ENCODE results near the gene CHL1.

CHL1 gene

GRCh38 chr3:330494-331115, 134.0 kb downstream of the CHL1 start:
- H3K4me1 ChIP-seq, result no peaks in the 10 kb centered on the region
- DNase-seq, result no peak
- no peaks in the 10 kb centered on the region for H3K27me3 ChIP-seq
- TF ChIP-seq CTCF (IDR thresholded peaks at IDR 0.05), result no peak
- H3K36me3 ChIP-seq, result no peaks in the 10 kb centered on the region
- no peak overlapping the region for H3K4me3 ChIP-seq
- H3K9me3 ChIP-seq, result no peaks in the 10 kb centered on the region
- intact Hi-C loops (cut with DNase I; ENCODE audit: low total_unique reads), result no loop called here
- H3K27ac ChIP-seq, result no peak overlapping the region

DNA sequence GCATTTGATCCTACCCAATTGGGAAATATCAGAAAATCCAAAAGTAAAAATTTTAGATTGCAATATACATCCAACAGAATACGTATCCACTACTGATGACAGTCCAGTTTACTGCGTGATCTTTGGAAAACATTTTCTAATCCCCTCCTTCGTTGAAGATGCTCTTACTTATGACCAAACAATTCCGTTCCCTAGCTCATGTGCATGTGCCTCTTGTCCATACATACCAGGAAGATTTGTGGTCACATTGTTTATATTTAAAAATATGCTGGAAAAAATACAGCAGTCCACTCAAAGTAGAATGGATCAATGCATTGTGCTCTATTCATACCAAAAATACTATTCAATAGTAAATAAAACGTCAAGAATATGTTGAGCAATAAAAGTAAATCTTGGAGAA, 135.3 kb downstream of the CHL1 start:
- TF ChIP-seq CTCF (IDR thresholded peaks at IDR 0.05), result no peak
- Histone ChIP-seq H3K4me3 (no peak overlapping the region), H3K27ac (no peak overlapping the region), H3K4me1 (no peaks in the 10 kb centered on the region), H3K27me3 (no peaks in the 10 kb centered on the region), H3K36me3 (no peaks in the 10 kb centered on the region), H3K9me3 (no peaks in the 10 kb centered on the region)
- no peak for DNase-seq
- intact Hi-C loops (cut with DNase I; ENCODE audit: low total_unique reads), result no loop called here

DNA sequence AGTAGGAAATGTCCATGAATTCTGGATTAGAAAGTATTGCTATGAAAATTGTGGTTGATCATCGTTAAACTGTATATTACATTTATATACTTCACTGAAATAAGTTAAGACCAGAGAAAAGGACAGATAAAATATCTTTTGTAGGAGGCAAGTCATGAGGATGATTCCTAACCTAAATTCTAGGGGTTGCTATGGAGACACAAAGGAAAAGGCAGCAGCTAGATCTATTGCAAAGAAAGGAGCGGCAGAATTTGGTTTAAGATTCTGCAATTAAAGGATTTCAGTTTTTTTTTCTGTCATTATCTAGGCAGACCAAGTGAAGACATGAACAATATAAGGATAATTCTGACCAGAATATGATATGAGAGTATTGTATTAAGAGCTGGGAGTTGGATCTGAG, 136.1 kb downstream of the CHL1 start:
- Histone ChIP-seq H3K4me3 (no peak overlapping the region), H3K27me3 (no peaks in the 10 kb centered on the region), H3K36me3 (no peaks in the 10 kb centered on the region), H3K4me1 (no peaks in the 10 kb centered on the region), H3K9me3 (no peaks in the 10 kb centered on the region), H3K27ac (no peak overlapping the region)
- no peak for DNase-seq
- no peak for TF ChIP-seq CTCF (IDR thresholded peaks at IDR 0.05)
- intact Hi-C loops (cut with DNase I; ENCODE audit: low total_unique reads), result no loop called here

- no peaks in the 10 kb centered on the region for H3K27me3 ChIP-seq
- TF ChIP-seq CTCF (IDR thresholded peaks at IDR 0.05), result no peak
- no peak overlapping the region for H3K4me3 ChIP-seq
- no peak for DNase-seq
- H3K9me3 ChIP-seq, result no peaks in the 10 kb centered on the region
- H3K27ac ChIP-seq, result no peak overlapping the region
- intact Hi-C loops (cut with DNase I; ENCODE audit: low total_unique reads), result no loop called here
- no peaks in the 10 kb centered on the region for H3K36me3 ChIP-seq
- H3K4me1 ChIP-seq, result no peaks in the 10 kb centered on the region
These were observed 138.7 kb downstream of the CHL1 start for GRCh38 chr3:335240-335639.

- Histone ChIP-seq H3K9me3 (no peaks in the 10 kb centered on the region), H3K4me1 (no peaks in the 10 kb centered on the region), H3K4me3 (no peak overlapping the region), H3K27me3 (no peaks in the 10 kb centered on the region), H3K27ac (no peak overlapping the region), H3K36me3 (no peaks in the 10 kb centered on the region)
- DNase-seq, result no peak
- intact Hi-C loops (cut with DNase I; ENCODE audit: low total_unique reads), result no loop called here
- no peak for TF ChIP-seq CTCF (IDR thresholded peaks at IDR 0.05)
These were observed 142.8 kb downstream of the CHL1 start for GRCh38 chr3:339351-339750.

- no peaks in the 10 kb centered on the region for H3K36me3 ChIP-seq
- intact Hi-C loops (cut with DNase I; ENCODE audit: low total_unique reads), result no loop called here
- no peaks in the 10 kb centered on the region for H3K4me1 ChIP-seq
- DNase-seq, result no peak
- no peaks in the 10 kb centered on the region for H3K27me3 ChIP-seq
- no peak for TF ChIP-seq CTCF (IDR thresholded peaks at IDR 0.05)
- no peaks in the 10 kb centered on the region for H3K9me3 ChIP-seq
- no peak overlapping the region for H3K4me3 ChIP-seq
- H3K27ac ChIP-seq, result no peak overlapping the region
These were observed 145.4 kb downstream of the CHL1 start for GRCh38 chr3:341998-342397.
